Chondrocyte (in vitro differentiated cells): ENCODE results near the gene TMEM120A. TPM values are rescaled to one million over a fixed set of nuclear protein-coding genes. Genes with fewer than 3 reads are reported as not detected.
A peak's percentile ranks its signal among the peaks of the same experiment; 100 is the strongest.

ENCODE experiments used
- DNase-seq: peaks from one replicate; pipeline ENCODE4 v3.0.0; 2021; ENCODE audit warnings: mixed read lengths, low spot score
- H3K27ac Mint-ChIP-seq: one replicate; pipeline ENCODE4 v1.8.0; 2021; ENCODE audit warnings: mild to moderate bottlenecking, moderate library complexity, mixed read lengths; ENCODE audit not compliant: unreplicated experiment
- H3K27me3 Mint-ChIP-seq: 2 replicates; pipeline ENCODE4 v1.8.0; 2021; ENCODE audit warnings: low read depth, mixed read lengths
- H3K36me3 Mint-ChIP-seq: 2 replicates; pipeline ENCODE4 v1.8.0; 2021; ENCODE audit warnings: low read depth, mixed read lengths
- H3K4me1 Mint-ChIP-seq: 2 replicates; pipeline ENCODE4 v1.8.0; 2021; ENCODE audit warnings: low read depth, mild to moderate bottlenecking, mixed read lengths
- H3K4me3 Mint-ChIP-seq: one replicate; pipeline ENCODE4 v1.8.0; 2021; ENCODE audit warnings: mild to moderate bottlenecking, moderate library complexity, mixed read lengths; ENCODE audit not compliant: unreplicated experiment
- H3K9me3 Mint-ChIP-seq: 2 replicates; pipeline ENCODE4 v1.8.0; 2021; ENCODE audit warnings: low read depth, mixed read lengths
- total RNA-seq: library from RNA; stranded (reverse); gene quantifications from 3 replicates; pipeline ENCODE4 v1.2.1, GENCODE V29; 2021
- TF ChIP-seq, protein P1 (sequence below): fragments of 200-600 bp; sonication (generic); IDR thresholded peaks from 2 replicates; pipeline ENCODE4 v1.5.0; 2021; ENCODE audit warnings: antibody characterized with exemption, mild to moderate bottlenecking, moderate library complexity

Gene TMEM120A
- total RNA-seq, 1 donor from 2014 or later = 30.6 TPM

GRCh38 chr7:75955331-75955955, 39.0 kb downstream of the TMEM120A start:
- Mint-ChIP-seq H3K27ac (peak overlapping the region; percentile 1), H3K27me3 (no peaks in the 10 kb centered on the region), H3K36me3 (peaks cover 7% of the 10 kb centered on the region)

DNA sequence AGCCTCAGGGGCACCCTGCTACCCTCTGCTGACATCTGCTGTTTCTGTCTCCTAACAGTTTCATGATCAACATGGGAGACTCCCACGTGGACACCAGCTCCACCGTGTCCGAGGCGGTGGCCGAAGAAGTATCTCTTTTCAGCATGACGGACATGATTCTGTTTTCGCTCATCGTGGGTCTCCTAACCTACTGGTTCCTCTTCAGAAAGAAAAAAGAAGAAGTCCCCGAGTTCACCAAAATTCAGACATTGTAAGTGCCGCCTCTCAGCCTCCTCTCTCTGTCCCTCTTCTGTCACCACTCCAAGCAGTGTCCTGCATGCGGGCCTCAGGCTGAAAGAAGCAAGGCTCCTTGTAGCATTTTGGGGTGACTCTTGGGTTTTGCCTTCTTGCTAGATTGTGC, 40.5 kb downstream of the TMEM120A start:
- Mint-ChIP-seq H3K36me3 (peaks cover 7% of the 10 kb centered on the region), H3K27ac (no peak overlapping the region), H3K27me3 (no peaks in the 10 kb centered on the region), H3K4me3 (no peak overlapping the region), H3K9me3 (no peaks in the 10 kb centered on the region), H3K4me1 (peaks cover 29% of the 10 kb centered on the region)
- no peak for DNase-seq
- TF ChIP-seq, protein P1, sequence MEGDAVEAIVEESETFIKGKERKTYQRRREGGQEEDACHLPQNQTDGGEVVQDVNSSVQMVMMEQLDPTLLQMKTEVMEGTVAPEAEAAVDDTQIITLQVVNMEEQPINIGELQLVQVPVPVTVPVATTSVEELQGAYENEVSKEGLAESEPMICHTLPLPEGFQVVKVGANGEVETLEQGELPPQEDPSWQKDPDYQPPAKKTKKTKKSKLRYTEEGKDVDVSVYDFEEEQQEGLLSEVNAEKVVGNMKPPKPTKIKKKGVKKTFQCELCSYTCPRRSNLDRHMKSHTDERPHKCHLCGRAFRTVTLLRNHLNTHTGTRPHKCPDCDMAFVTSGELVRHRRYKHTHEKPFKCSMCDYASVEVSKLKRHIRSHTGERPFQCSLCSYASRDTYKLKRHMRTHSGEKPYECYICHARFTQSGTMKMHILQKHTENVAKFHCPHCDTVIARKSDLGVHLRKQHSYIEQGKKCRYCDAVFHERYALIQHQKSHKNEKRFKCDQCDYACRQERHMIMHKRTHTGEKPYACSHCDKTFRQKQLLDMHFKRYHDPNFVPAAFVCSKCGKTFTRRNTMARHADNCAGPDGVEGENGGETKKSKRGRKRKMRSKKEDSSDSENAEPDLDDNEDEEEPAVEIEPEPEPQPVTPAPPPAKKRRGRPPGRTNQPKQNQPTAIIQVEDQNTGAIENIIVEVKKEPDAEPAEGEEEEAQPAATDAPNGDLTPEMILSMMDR = no peak

More at GRCh38 chr7:75955331-75955955, 39.0 kb downstream of the TMEM120A start:
- H3K9me3 Mint-ChIP-seq = no peaks in the 10 kb centered on the region
- H3K4me1 Mint-ChIP-seq = peaks cover 25% of the 10 kb centered on the region
- TF ChIP-seq, protein P1 = no peak
- DNase-seq = no peak
- no peak overlapping the region for H3K4me3 Mint-ChIP-seq

DNA sequence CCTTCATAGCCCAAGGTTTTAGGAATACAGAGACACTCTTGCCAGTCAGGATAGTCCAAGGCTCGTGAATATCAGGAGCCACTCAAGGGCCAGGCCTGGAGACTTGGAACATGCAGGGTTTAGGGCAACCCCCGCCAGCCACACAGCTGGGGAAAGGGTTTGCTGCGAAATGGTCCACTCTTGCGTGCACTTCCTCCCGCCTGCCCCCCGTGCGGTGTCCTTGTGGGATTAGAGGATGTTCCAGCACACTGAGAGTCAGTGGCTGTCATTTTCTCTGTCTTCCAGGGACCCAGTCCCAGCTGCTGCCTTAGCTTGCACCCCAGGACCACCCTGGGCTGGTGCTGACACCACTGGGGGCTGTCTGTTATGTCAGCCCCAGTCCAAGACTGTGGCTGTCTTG, 41.0 kb downstream of the TMEM120A start:
- no peak overlapping the region for H3K4me3 Mint-ChIP-seq

GRCh38 chr7:75951506-75951905, 42.9 kb downstream of the TMEM120A start:
- no peak for DNase-seq
- H3K36me3 Mint-ChIP-seq = peaks cover 7% of the 10 kb centered on the region
- H3K9me3 Mint-ChIP-seq = no peaks in the 10 kb centered on the region
- TF ChIP-seq, protein P1 = no peak
- H3K27me3 Mint-ChIP-seq = no peaks in the 10 kb centered on the region
- no peak overlapping the region for H3K27ac Mint-ChIP-seq
- H3K4me3 Mint-ChIP-seq = no peak overlapping the region
- peaks cover 15% of the 10 kb centered on the region for H3K4me1 Mint-ChIP-seq

More for the DNA sequence above, 41.0 kb downstream of the TMEM120A start:
- H3K9me3 Mint-ChIP-seq = no peaks in the 10 kb centered on the region
- peaks cover 27% of the 10 kb centered on the region for H3K4me1 Mint-ChIP-seq
- TF ChIP-seq, protein P1 = no peak
- no peak for DNase-seq
- H3K36me3 Mint-ChIP-seq = peaks cover 7% of the 10 kb centered on the region
- no peaks in the 10 kb centered on the region for H3K27me3 Mint-ChIP-seq
- H3K27ac Mint-ChIP-seq = no peak overlapping the region

- H3K9me3 Mint-ChIP-seq = no peaks in the 10 kb centered on the region
- peaks cover 6% of the 10 kb centered on the region for H3K4me1 Mint-ChIP-seq
- H3K27ac Mint-ChIP-seq = peak overlapping the region; percentile 12
- no peak overlapping the region for H3K4me3 Mint-ChIP-seq
- DNase-seq = no peak
- no peaks in the 10 kb centered on the region for H3K27me3 Mint-ChIP-seq
- TF ChIP-seq, protein P1 = no peak
- H3K36me3 Mint-ChIP-seq = peaks cover 4% of the 10 kb centered on the region
These were observed 44.2 kb downstream of the TMEM120A start for GRCh38 chr7:75950111-75950681.
